Lung (tissue), 12 donors: ENCODE results near the gene TMEM91. TPM values are rescaled to one million over a fixed set of nuclear protein-coding genes. Genes with fewer than 3 reads are reported as not detected.
A peak's percentile ranks its signal among the peaks of the same experiment; 100 is the strongest.

ENCODE experiments used
- ATAC-seq: fragments of 200-7000 bp; cut with Tn5 transposase; one replicate; pipeline ENCODE4 v1.9.1; 2020; ENCODE audit warnings: moderate number of reproducible peaks; ENCODE audit not compliant: insufficient read depth, low FRiP score
- DNase-seq, 3 donors: peaks; one replicate each; pipeline ENCODE4 v3.0.0-alpha.2; 2013 to 2017
- H3K27ac ChIP-seq, 2 donors: one replicate each; pipeline ENCODE4 v1.5.1; 2013; ENCODE audit warnings: mild to moderate bottlenecking in 2 of 2, moderate library complexity in 2 of 2, control low read depth in 1 of 2, inconsistent platforms in 1 of 2, low read depth in 1 of 2, low read length in 1 of 2
- H3K27me3 ChIP-seq, 3 donors: one replicate each; pipeline ENCODE4 v1.5.1; 2013; ENCODE audit warnings: low read length in 2 of 3; ENCODE audit not compliant: control insufficient read depth in 3 of 3, insufficient read depth in 3 of 3
- H3K36me3 ChIP-seq, 4 donors: one replicate each; pipeline ENCODE4 v1.5.1; 2013; ENCODE audit warnings: low read length in 4 of 4, mild to moderate bottlenecking in 1 of 4, moderate library complexity in 1 of 4; ENCODE audit not compliant: control insufficient read depth in 4 of 4, insufficient read depth in 4 of 4
- H3K4me1 ChIP-seq, 5 donors: one replicate each; pipeline ENCODE4 v1.5.1; 2013; ENCODE audit warnings: low read length in 5 of 5, mild to moderate bottlenecking in 2 of 5, moderate library complexity in 1 of 5; ENCODE audit not compliant: control insufficient read depth in 5 of 5, insufficient read depth in 5 of 5
- H3K4me3 ChIP-seq: one replicate; pipeline ENCODE4 v1.5.1; 2013; ENCODE audit warnings: mild to moderate bottlenecking, control low read depth, moderate library complexity
- H3K9ac ChIP-seq, 2 donors: one replicate each; pipeline ENCODE4 v1.5.1; 2013; ENCODE audit warnings: low read length in 2 of 2, control low read depth in 1 of 2; ENCODE audit not compliant: insufficient read depth in 1 of 2
- H3K9me3 ChIP-seq, 4 donors: one replicate each; pipeline ENCODE4 v1.5.1; 2013; ENCODE audit warnings: low read length in 3 of 4, mild to moderate bottlenecking in 1 of 4, moderate library complexity in 1 of 4; ENCODE audit not compliant: control insufficient read depth in 4 of 4, insufficient read depth in 3 of 4
- WGBS, 2 donors: extraction: QIAGEN DNeasy Blood & Tissue Kit; methylation state at CpG; one replicate each; pipeline ENCODE4 v1.1.7; 2013; 5-methylcytosine and 5-hydroxymethylcytosine counted together
- polyA plus RNA-seq, 2 donors: library from polyadenylated mRNA; stranded (reverse); fragments of 200-250 nt; gene quantifications; one replicate each; pipeline ENCODE4 v1.2.1, GENCODE V29; 2013
- total RNA-seq, 2 donors: library from RNA; depleted of rRNA in 1 of 2; stranded (reverse); fragments of >200 nt in 1 of 2; gene quantifications; one replicate each; pipeline ENCODE4 v1.2.1, GENCODE V29; 2014 to 2021
- TF ChIP-seq, protein P1 (sequence below): IDR thresholded peaks from 2 replicates; pipeline ENCODE4 v1.5.1; 2012; ENCODE audit warnings: mild to moderate bottlenecking; ENCODE audit errors: control extremely low read depth, extremely low read depth
- donor health status: control.
- donor health status: control.
- donor health status: Bipolar disorder and iron deficiency.
- donor health status: healthy.
- donor health status: DM: yes; HTN: yes; CAD: no.

The TMEM91 gene
- total and polyA plus RNA-seq, 4 donors, result 13.6 to 39.8 (median 17.0) TPM

DNA sequence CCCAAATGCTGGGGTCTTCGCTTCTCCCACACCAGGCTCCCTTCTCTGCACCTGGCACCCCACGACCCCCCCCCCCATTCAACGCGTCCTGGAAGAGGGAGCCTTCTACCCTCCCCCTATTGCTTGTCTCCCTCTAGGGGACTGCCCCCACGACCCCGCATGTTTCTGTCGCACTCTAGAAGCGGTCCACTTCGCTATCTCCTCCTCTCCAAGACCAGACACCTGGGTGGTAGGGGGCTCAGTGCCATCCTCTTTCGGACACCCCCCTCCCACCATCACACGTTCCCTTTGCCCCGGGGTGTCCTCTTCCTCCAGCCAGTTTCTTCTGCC is 24.1 kb upstream of the TMEM91 start:
- H3K4me1 ChIP-seq, result peaks cover 0 to 32% (median 9%) of the 10 kb centered on the region in 5 donors
- ATAC-seq (no peak), DNase-seq (no peak)
- H3K36me3 ChIP-seq, result no peaks in the 10 kb centered on the region
- TF ChIP-seq, protein P1, sequence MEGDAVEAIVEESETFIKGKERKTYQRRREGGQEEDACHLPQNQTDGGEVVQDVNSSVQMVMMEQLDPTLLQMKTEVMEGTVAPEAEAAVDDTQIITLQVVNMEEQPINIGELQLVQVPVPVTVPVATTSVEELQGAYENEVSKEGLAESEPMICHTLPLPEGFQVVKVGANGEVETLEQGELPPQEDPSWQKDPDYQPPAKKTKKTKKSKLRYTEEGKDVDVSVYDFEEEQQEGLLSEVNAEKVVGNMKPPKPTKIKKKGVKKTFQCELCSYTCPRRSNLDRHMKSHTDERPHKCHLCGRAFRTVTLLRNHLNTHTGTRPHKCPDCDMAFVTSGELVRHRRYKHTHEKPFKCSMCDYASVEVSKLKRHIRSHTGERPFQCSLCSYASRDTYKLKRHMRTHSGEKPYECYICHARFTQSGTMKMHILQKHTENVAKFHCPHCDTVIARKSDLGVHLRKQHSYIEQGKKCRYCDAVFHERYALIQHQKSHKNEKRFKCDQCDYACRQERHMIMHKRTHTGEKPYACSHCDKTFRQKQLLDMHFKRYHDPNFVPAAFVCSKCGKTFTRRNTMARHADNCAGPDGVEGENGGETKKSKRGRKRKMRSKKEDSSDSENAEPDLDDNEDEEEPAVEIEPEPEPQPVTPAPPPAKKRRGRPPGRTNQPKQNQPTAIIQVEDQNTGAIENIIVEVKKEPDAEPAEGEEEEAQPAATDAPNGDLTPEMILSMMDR, result no peak
- H3K27me3 ChIP-seq, result peaks cover 0 to 15% (median 0%) of the 10 kb centered on the region in 3 donors
- H3K9ac ChIP-seq, result no peak overlapping the region
- 0 to 1% methylated on average over 12 of the region's 12 CpGs for WGBS, 2 donors
- peak overlapping the region; percentile 85 for H3K4me3 ChIP-seq
- H3K27ac ChIP-seq, result peak overlapping the region in 1 of 2 donors; percentile 57
- peaks cover 0 to 2% (median 0%) of the 10 kb centered on the region in 4 donors for H3K9me3 ChIP-seq

DNA sequence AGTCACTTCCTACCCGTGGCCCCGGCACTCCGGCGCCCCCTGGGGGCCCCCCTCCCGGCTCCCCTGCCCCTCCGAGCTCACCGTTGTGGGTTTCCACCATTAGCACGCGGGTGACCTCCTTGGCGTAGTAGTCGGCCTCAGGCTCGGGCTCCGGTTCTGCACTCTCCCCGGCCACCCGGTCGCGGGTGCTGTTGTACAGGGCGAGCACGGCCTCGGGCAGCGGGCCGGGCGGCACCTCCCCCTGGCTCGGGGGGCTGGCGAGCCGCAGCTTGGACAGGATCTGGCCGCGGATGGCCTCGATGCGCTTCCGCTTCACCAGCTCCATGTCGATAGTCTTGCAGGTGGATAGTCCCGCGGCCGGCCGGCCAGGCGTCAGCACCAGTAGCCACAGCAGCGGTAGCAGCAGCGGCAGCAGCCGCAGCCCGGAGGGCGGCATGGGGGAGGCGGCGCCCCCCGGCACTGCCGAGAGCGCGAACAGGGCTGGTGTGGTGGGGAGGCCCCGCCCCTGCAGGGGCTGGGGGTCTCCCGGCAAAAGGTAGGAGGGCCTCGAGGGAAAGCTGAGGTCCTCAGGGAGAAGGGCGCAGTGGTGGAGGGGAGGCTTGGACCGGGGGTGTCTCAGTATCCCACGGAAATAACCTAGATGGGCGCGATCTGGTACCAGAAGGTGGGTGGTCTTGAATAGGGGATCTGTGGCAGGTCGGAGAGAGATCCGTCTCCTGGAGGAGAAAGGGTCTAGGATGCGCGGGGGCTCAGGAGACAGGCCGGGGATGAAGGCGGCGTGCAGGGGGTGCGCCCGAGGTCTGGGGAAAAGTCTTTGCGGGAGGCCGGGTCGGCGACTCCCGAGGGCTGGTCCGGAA is 23.5 kb upstream of the TMEM91 start:
- Histone ChIP-seq H3K4me1 (peaks cover 0 to 32% (median 9%) of the 10 kb centered on the region in 5 donors), H3K9ac (no peak overlapping the region), H3K36me3 (no peaks in the 10 kb centered on the region), H3K9me3 (peaks cover 0 to 2% (median 0%) of the 10 kb centered on the region in 4 donors), H3K27ac (peak overlapping the region; percentile 83 to 85), H3K4me3 (peak overlapping the region; percentile 85), H3K27me3 (peaks cover 0 to 15% (median 0%) of the 10 kb centered on the region in 3 donors)
- no peak for ATAC-seq
- WGBS, 2 donors, result 0 to 1% methylated on average over 71 of the region's 71 CpGs
- TF ChIP-seq, protein P1, result peak; percentile 3
- DNase-seq, result peak in 2 of 3 donors; percentile 27 to 48

DNA sequence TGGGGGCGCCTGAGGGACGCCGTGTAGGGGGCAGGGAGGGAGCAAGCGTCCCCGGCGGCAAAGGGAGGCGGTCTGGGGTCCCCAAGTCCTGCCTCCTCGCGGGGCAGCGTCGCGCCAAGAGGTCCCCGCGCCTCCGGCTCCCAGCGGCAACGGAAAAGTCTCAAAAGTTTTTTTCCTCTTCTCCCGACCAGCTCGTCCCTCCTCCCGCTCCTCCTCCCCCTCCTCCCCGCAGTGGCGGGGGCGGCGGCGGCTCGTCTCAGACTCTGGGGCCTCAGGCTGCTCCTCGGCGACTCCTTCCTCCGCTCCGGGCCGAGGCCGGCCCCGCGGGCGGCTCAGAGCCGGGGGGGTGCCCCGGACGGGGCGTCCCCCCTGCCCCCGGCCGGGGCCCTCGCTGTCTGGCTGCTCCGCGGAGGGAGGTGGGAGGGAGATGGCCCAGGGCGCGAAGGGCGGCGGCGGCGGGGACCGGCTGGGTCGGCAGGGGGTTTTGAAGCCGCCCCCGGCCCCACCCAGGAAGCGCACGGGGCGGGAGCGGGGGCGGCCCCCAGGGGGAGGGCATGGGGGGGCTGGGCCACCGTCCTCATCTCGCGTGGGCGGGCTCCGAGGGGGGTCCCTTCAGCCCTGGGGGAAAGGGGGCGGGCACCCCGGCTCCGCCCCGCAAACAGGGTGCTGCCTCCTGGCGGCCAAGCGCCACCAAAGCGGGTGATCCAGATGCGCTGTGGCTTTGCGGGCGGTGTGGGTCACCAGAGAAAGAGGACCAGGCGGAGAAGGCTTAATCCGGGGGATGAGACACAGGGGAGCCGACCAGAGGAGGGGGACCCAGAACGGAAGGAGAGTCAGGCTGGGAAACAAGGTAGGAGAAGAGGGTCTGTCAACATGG is 22.6 kb upstream of the TMEM91 start, which contains the start of gene TGFB1:
Gene TGFB1 (minus strand): TSS at position 457 of the 877 bp plus-strand sequence. CDS start 878 bp downstream, outside the sequence.
- peak; percentile 81 for ATAC-seq

More for the DNA sequence above, 22.6 kb upstream of the TMEM91 start, which contains the start of gene TGFB1:
- Histone ChIP-seq H3K36me3 (no peaks in the 10 kb centered on the region), H3K9me3 (peaks cover 0 to 2% (median 0%) of the 10 kb centered on the region in 4 donors), H3K27ac (peak within 1 kb of the TSS; percentile 83 to 85), H3K4me3 (peak within 1 kb of the TSS; percentile 85), H3K27me3 (peaks cover 0 to 15% (median 0%) of the 10 kb centered on the region in 3 donors), H3K9ac (peak within 1 kb of the TSS; percentile 12 to 74), H3K4me1 (peaks cover 0 to 32% (median 9%) of the 10 kb centered on the region in 5 donors)
- whole genome bisulfite sequencing, 2 donors, result 1% methylated on average over 39 to 78 of the region's 78 CpGs
- TF ChIP-seq, protein P1, result peak; percentile 74
- DNase-seq, result peak; percentile 77 to 86 (median 85)
